Retina (tissue), 1 donor: Measurements from ENCODE around the gene CCNL2.
"Not testable (repeated sequence)": the region's sequence is repeated elsewhere in the genome, so short reads cannot be mapped to it uniquely, and the experiment has no call there.

Experiments used
- DNase-seq: peaks from one replicate; pipeline ENCODE4 v3.0.0-alpha.2; 2016

Gene CCNL2

GRCh38 chr1:1432274-1432950 is 33.3 kb upstream of the CCNL2 start:
- DNase-seq = peak; percentile 50

- DNase-seq = peak; percentile 60
Observed at GRCh38 chr1:1431845-1432273, 32.7 kb upstream of the CCNL2 start.

GRCh38 chr1:1430992-1431844 is 32.1 kb upstream of the CCNL2 start:
- peak; percentile 40 for DNase-seq

- DNase-seq = peak; percentile 86
Observed at GRCh38 chr1:1430114-1430982, 31.2 kb upstream of the CCNL2 start.

GRCh38 chr1:1429671-1430073 is 30.5 kb upstream of the CCNL2 start:
- no peak for DNase-seq

GRCh38 chr1:1428967-1429366 is 29.8 kb upstream of the CCNL2 start:
- not testable (repeated sequence) for DNase-seq

GRCh38 chr1:1428174-1428573 is 29.0 kb upstream of the CCNL2 start:
- DNase-seq = no peak

- no peak for DNase-seq
Observed at GRCh38 chr1:1427820-1428148, 28.6 kb upstream of the CCNL2 start.

- DNase-seq = no peak
Observed at GRCh38 chr1:1427106-1427819, 28.1 kb upstream of the CCNL2 start.

GRCh38 chr1:1426496-1427105 is 27.5 kb upstream of the CCNL2 start:
- DNase-seq = no peak

GRCh38 chr1:1425753-1426495 is 26.8 kb upstream of the CCNL2 start:
- no peak for DNase-seq

- DNase-seq = no peak
Observed at GRCh38 chr1:1425426-1425752, 26.3 kb upstream of the CCNL2 start.

- no peak for DNase-seq
Observed at GRCh38 chr1:1424707-1425106, 25.6 kb upstream of the CCNL2 start.

- no peak for DNase-seq
Observed at GRCh38 chr1:1423245-1423597, 24.1 kb upstream of the CCNL2 start.

GRCh38 chr1:1422465-1423244 is 23.5 kb upstream of the CCNL2 start:
- no peak for DNase-seq

GRCh38 chr1:1421907-1422464 is 22.9 kb upstream of the CCNL2 start:
- DNase-seq = no peak

GRCh38 chr1:1421147-1421906 is 22.2 kb upstream of the CCNL2 start, which contains the start of gene ANKRD65:
TSS of gene ANKRD65 (minus strand) at chr1:1421276. CDS start at chr1:1421005, 271 bp downstream.
- peak; percentile 82 for DNase-seq

- DNase-seq = no peak
Observed at GRCh38 chr1:1420654-1421141, 21.6 kb upstream of the CCNL2 start.
